OCI-LY3 (cell line): ENCODE data around the gene STRIP2.

Experiments
- H2AFZ ChIP-seq: fragments of 200-600, 300-600 bp; shearing (Covaris generic); 2 replicates; pipeline ENCODE4 v1.6.0; 2014; ENCODE audit warnings: antibody characterized with exemption, low read depth, low read length
- H3K27ac ChIP-seq: fragments of 200-600, 300-600 bp; sonication (generic); 2 replicates; pipeline ENCODE4 v1.5.1; 2014; ENCODE audit warnings: mild to moderate bottlenecking, low read length, moderate library complexity, mixed read lengths
- H3K27me3 ChIP-seq: fragments of 200-600, 300-600 bp; sonication (generic); 2 replicates; pipeline ENCODE4 v1.6.1; 2014; ENCODE audit warnings: low read depth, low read length, mixed read lengths
- H3K36me3 ChIP-seq: fragments of 200-600, 300-600 bp; sonication (generic); replicated peaks from 2 replicates; pipeline ENCODE3; 2014; ENCODE audit warnings: low read depth, low read length, mixed read lengths
- H3K4me1 ChIP-seq: fragments of 300-600, 200-600 bp; sonication (generic); 2 replicates; pipeline ENCODE4 v1.6.1; 2014; ENCODE audit warnings: low read length, mixed read lengths
- H3K4me2 ChIP-seq: fragments of 200-600, 300-600 bp; sonication (generic); 2 replicates; pipeline ENCODE4 v1.6.1; 2014; ENCODE audit warnings: low read length, mixed read lengths
- H3K4me3 ChIP-seq: fragments of 300-600, 200-600 bp; sonication (generic); 2 replicates; pipeline ENCODE4 v1.5.1; 2014; ENCODE audit warnings: antibody characterized with exemption, mild to moderate bottlenecking, low read length, moderate library complexity
- H3K79me2 ChIP-seq: fragments of 300-600, 200-600 bp; shearing (Covaris generic); 2 replicates; pipeline ENCODE4 v1.6.1; 2014; ENCODE audit warnings: mild to moderate bottlenecking, low read length, mixed read lengths
- H3K9ac ChIP-seq: fragments of 300-600, 200-600 bp; shearing (Covaris generic); 2 replicates; pipeline ENCODE4 v1.6.0; 2014; ENCODE audit warnings: mild to moderate bottlenecking, low read length, moderate library complexity
- H3K9me3 ChIP-seq: fragments of 200-600, 300-600 bp; shearing (Covaris generic); 2 replicates; pipeline ENCODE4 v1.6.1; 2014; ENCODE audit warnings: low read length, mixed read lengths; ENCODE audit not compliant: insufficient read depth
- H4K20me1 ChIP-seq: fragments of 200-600, 300-600 bp; sonication (generic); 2 replicates; pipeline ENCODE4 v1.6.1; 2016; ENCODE audit warnings: low read length, mixed read lengths; ENCODE audit not compliant: insufficient read depth
- CTCF ChIP-seq: fragments of 200-600, 300-600 bp; sonication (generic); IDR thresholded peaks from 2 replicates; pipeline ENCODE4 v1.5.1; 2014; ENCODE audit warnings: antibody characterized with exemption, low read length, low read depth
- EZH2phosphoT487 ChIP-seq: fragments of 200-600 bp; shearing (Covaris generic); IDR thresholded peaks from 2 replicates; pipeline ENCODE4 v1.6.1; 2018; ENCODE audit warnings: antibody characterized with exemption, mixed run types, low read depth

STRIP2 gene

GRCh38 chr7:129386506-129386905, 47.7 kb upstream of the STRIP2 start:
- Histone ChIP-seq H3K4me3 (no peak overlapping the region), H2AFZ (no peak overlapping the region), H3K27ac (no peak overlapping the region), H3K4me2 (peak overlapping the region; percentile 33), H3K9ac (no peak overlapping the region), H3K79me2 (no peaks in the 10 kb centered on the region), H3K36me3 (no peaks in the 10 kb centered on the region), H3K27me3 (no peaks in the 10 kb centered on the region), H3K4me1 (peaks cover 30% of the 10 kb centered on the region), H4K20me1 (no peaks in the 10 kb centered on the region), H3K9me3 (no peaks in the 10 kb centered on the region)
- TF ChIP-seq EZH2phosphoT487 = no peak
- no peak for TF ChIP-seq CTCF

- TF ChIP-seq EZH2phosphoT487 (no peak), CTCF (no peak)
- H4K20me1 ChIP-seq = no peaks in the 10 kb centered on the region
- H3K79me2 ChIP-seq = no peaks in the 10 kb centered on the region
- H3K4me1 ChIP-seq = peaks cover 24% of the 10 kb centered on the region
- H3K27ac ChIP-seq = no peak overlapping the region
- no peak overlapping the region for H2AFZ ChIP-seq
- no peaks in the 10 kb centered on the region for H3K36me3 ChIP-seq
- no peak overlapping the region for H3K9ac ChIP-seq
- no peaks in the 10 kb centered on the region for H3K27me3 ChIP-seq
- H3K9me3 ChIP-seq = no peaks in the 10 kb centered on the region
- no peak overlapping the region for H3K4me2 ChIP-seq
- H3K4me3 ChIP-seq = no peak overlapping the region
These were observed 46.7 kb upstream of the STRIP2 start for GRCh38 chr7:129387537-129387936.

- H2AFZ ChIP-seq = no peak overlapping the region
- H3K4me1 ChIP-seq = peaks cover 16% of the 10 kb centered on the region
- no peak overlapping the region for H3K9ac ChIP-seq
- H3K27me3 ChIP-seq = no peaks in the 10 kb centered on the region
- H3K36me3 ChIP-seq = no peaks in the 10 kb centered on the region
- no peak overlapping the region for H3K4me3 ChIP-seq
- no peak overlapping the region for H3K4me2 ChIP-seq
- TF ChIP-seq CTCF (no peak), EZH2phosphoT487 (no peak)
- H3K9me3 ChIP-seq = no peaks in the 10 kb centered on the region
- H3K27ac ChIP-seq = no peak overlapping the region
- no peaks in the 10 kb centered on the region for H3K79me2 ChIP-seq
- H4K20me1 ChIP-seq = no peaks in the 10 kb centered on the region
These were observed 45.7 kb upstream of the STRIP2 start for GRCh38 chr7:129388333-129389098.

- Histone ChIP-seq H4K20me1 (no peaks in the 10 kb centered on the region), H3K4me1 (peaks cover 16% of the 10 kb centered on the region), H3K79me2 (no peaks in the 10 kb centered on the region), H3K4me2 (no peak overlapping the region), H3K9me3 (no peaks in the 10 kb centered on the region), H2AFZ (no peak overlapping the region), H3K27ac (no peak overlapping the region), H3K27me3 (no peaks in the 10 kb centered on the region), H3K36me3 (no peaks in the 10 kb centered on the region), H3K9ac (no peak overlapping the region), H3K4me3 (no peak overlapping the region)
- TF ChIP-seq CTCF (no peak), EZH2phosphoT487 (no peak)
These were observed 44.4 kb upstream of the STRIP2 start for GRCh38 chr7:129389829-129390228.
